HL-60 (cell line): ENCODE data around the gene PPL.

Source experiments
- CTCF ChIP-seq: IDR thresholded peaks from one replicate; pipeline ENCODE4 v1.5.1; 2011; ENCODE audit warnings: low read length, control low read depth, inconsistent platforms; ENCODE audit not compliant: insufficient read depth
- POLR2AphosphoS5 ChIP-seq: IDR thresholded peaks from 2 replicates; pipeline ENCODE4 v1.6.1; 2012; ENCODE audit warnings: low read depth

- TF ChIP-seq CTCF (no peak), POLR2AphosphoS5 (no peak)
Measured at GRCh38 chr16:4984174-4984990, 47.4 kb upstream of the PPL start.
